T-helper 2 cell treated with Interferon-gamma antibody and Interleukin-4, amounts not matched to agents 100 ng/mL and 5 ng/mL, for 36 hours (primary cell): ENCODE results near the gene RIPK4. TPM values are rescaled to one million over a fixed set of nuclear protein-coding genes. Genes with fewer than 3 reads are reported as not detected.
"Not testable (repeated sequence)": the region's sequence is repeated elsewhere in the genome, so short reads cannot be mapped to it uniquely, and the experiment has no call there.

ENCODE experiments used
- intact Hi-C: fragments of 100-400 bp; cut with micrococcal nuclease; formaldehyde crosslinking; loops from one replicate; pipeline ENCODE4 v1.15.1; 2023
- total RNA-seq: library from RNA; stranded (reverse); gene quantifications from 2 replicates; pipeline ENCODE4 v1.2.3, GENCODE V29; 2022

Gene RIPK4
- total RNA-seq, 1 donor from 2014 or later = not detected

GRCh38 chr21:41717573-41718330 is 49.1 kb downstream of the RIPK4 start:
- intact Hi-C loops = no loop called here

GRCh38 chr21:41716751-41717150 is 50.1 kb downstream of the RIPK4 start:
- intact Hi-C loops = no loop called here

- intact Hi-C loops = no loop called here
Measured at GRCh38 chr21:41715649-41716281, 51.1 kb downstream of the RIPK4 start.

- intact Hi-C loops = not testable (repeated sequence)
Measured at GRCh38 chr21:41714299-41714865, 52.5 kb downstream of the RIPK4 start.

- intact Hi-C loops = no loop called here
Measured at GRCh38 chr21:41713495-41714281, 53.2 kb downstream of the RIPK4 start.

- intact Hi-C loops = no loop called here
Measured at GRCh38 chr21:41712730-41713129, 54.1 kb downstream of the RIPK4 start.

- intact Hi-C loops = no loop called here
Measured at GRCh38 chr21:41712201-41712600, 54.7 kb downstream of the RIPK4 start.

GRCh38 chr21:41711416-41712007 is 55.3 kb downstream of the RIPK4 start:
- intact Hi-C loops = no loop called here

GRCh38 chr21:41710823-41711160 is 56.1 kb downstream of the RIPK4 start:
- intact Hi-C loops = no loop called here

GRCh38 chr21:41709965-41710822 is 56.7 kb downstream of the RIPK4 start:
- intact Hi-C loops = no loop called here

GRCh38 chr21:41709166-41709565 is 57.7 kb downstream of the RIPK4 start:
- intact Hi-C loops = no loop called here

GRCh38 chr21:41707960-41708330 is 58.9 kb downstream of the RIPK4 start:
- intact Hi-C loops = no loop called here

GRCh38 chr21:41707231-41707959 is 59.5 kb downstream of the RIPK4 start:
- intact Hi-C loops = no loop called here

GRCh38 chr21:41706678-41707077 is 60.2 kb downstream of the RIPK4 start:
- intact Hi-C loops = no loop called here

GRCh38 chr21:41706263-41706639 is 60.6 kb downstream of the RIPK4 start:
- intact Hi-C loops = no loop called here

GRCh38 chr21:41705546-41706262 is 61.1 kb downstream of the RIPK4 start:
- intact Hi-C loops = no loop called here

GRCh38 chr21:41703857-41704501 is 62.9 kb downstream of the RIPK4 start:
- intact Hi-C loops = no loop called here

- intact Hi-C loops = no loop called here
Measured at GRCh38 chr21:41701749-41702148, 65.1 kb downstream of the RIPK4 start.

- intact Hi-C loops = no loop called here
Measured at GRCh38 chr21:41699311-41699710, 67.5 kb downstream of the RIPK4 start.
